ENCODE data around the gene TRIM40. TPM values are rescaled to one million over a fixed set of nuclear protein-coding genes. Genes with fewer than 3 reads are reported as not detected.
A peak's percentile ranks its signal among the peaks of the same experiment; 100 is the strongest.

TRIM40 gene
- total and polyA plus RNA-seq, 2 of the 13 experiments (the other 11 are each of a cell fraction or from before 2014, with no cell fraction given), result 0.58 TPM; not detected in 1

- TF ChIP-seq ATF7-NPFF (CRISPR knock-in tag; IDR thresholded peaks at IDR 0.05; ENCODE audit: low read depth) (peak; percentile 55; the same call in 1 of the 2 replicates), CSRNP1 (CRISPR knock-in tag; IDR thresholded peaks at IDR 0.05) (peak; percentile 90; the same call in 1 of the 2 replicates), LRRFIP1 (CRISPR knock-in tag; conservative IDR thresholded peaks at IDR 0.05) (no peak), BRD4 (CRISPR knock-in tag; IDR thresholded peaks at IDR 0.05) (peak; percentile 10; the same call in 1 of the 2 replicates), ZNF24 (IDR thresholded peaks at IDR 0.05) (no peak), DBP (CRISPR knock-in tag; IDR thresholded peaks at IDR 0.05; ENCODE audit: not compliant biosample characterization) (no peak), PAF1 (CRISPR knock-in tag; IDR thresholded peaks at IDR 0.05) (no peak), ATF3 (CRISPR knock-in tag; IDR thresholded peaks at IDR 0.05) (peak; percentile 47; the same call in 1 of the 2 replicates)
Observed at GRCh38 chr6:30163090-30163917, 27.4 kb downstream of the TRIM40 start, which contains the start of gene TRIM15 (continued).

Measured in HepG2 (cell line).